ENCODE measurements around the gene CRTC3.

GRCh38 chr15:90481023-90481422, 48.7 kb upstream of the CRTC3 start:
- TF ChIP-seq CTCF (IDR thresholded peaks at IDR 0.05; ENCODE audit: low read depth, low read length, missing input control) (no peak), YY1 (IDR thresholded peaks at IDR 0.05) (no peak), MAX (IDR thresholded peaks at IDR 0.05) (no peak), REST (IDR thresholded peaks at IDR 0.05) (no peak), EGR1 (IDR thresholded peaks at IDR 0.05; ENCODE audit: low read depth in 2 of 2) (no peak), FOXA1 (IDR thresholded peaks at IDR 0.05) (no peak), GABPA (IDR thresholded peaks at IDR 0.05 in 1 of 2, conservative IDR thresholded peaks at IDR 0.05 in 1 of 2) (no peak), RAD21 (IDR thresholded peaks at IDR 0.05) (no peak), ZBTB33 (IDR thresholded peaks at IDR 0.05) (no peak), JUND (IDR thresholded peaks at IDR 0.05) (no peak), FOXA2 (IDR thresholded peaks at IDR 0.05) (no peak), ATF3 (IDR thresholded peaks at IDR 0.05) (no peak), TAF1 (conservative IDR thresholded peaks at IDR 0.05) (no peak)
